Esophagus (tissue), 2 donors: Measurements from ENCODE around the gene AMBRA1. TPM values are rescaled to one million over a fixed set of nuclear protein-coding genes. Genes with fewer than 3 reads are reported as not detected.

Experiments
- H3K27ac ChIP-seq, 2 donors: one replicate each; pipeline ENCODE4 v1.5.1; 2013; ENCODE audit warnings: low read depth in 2 of 2, mild to moderate bottlenecking in 2 of 2, inconsistent platforms in 1 of 2, low read length in 1 of 2, moderate library complexity in 1 of 2
- H3K27me3 ChIP-seq, 2 donors: one replicate each; pipeline ENCODE4 v1.6.1; 2013; ENCODE audit warnings: low read length in 2 of 2, control low read depth in 1 of 2, mild to moderate bottlenecking in 1 of 2; ENCODE audit not compliant: insufficient read depth in 2 of 2, control insufficient read depth in 1 of 2
- H3K36me3 ChIP-seq, 2 donors: one replicate each; pipeline ENCODE4 v1.6.1; 2013; ENCODE audit warnings: low read length in 1 of 2; ENCODE audit not compliant: control insufficient read depth in 2 of 2, insufficient read depth in 2 of 2
- H3K4me1 ChIP-seq, 2 donors: one replicate each; pipeline ENCODE4 v1.6.1; 2013; ENCODE audit warnings: low read length in 1 of 2; ENCODE audit not compliant: control insufficient read depth in 2 of 2, insufficient read depth in 2 of 2
- H3K4me3 ChIP-seq, 2 donors: one replicate each; pipeline ENCODE4 v1.5.1; 2013; ENCODE audit warnings: low read length in 2 of 2, mild to moderate bottlenecking in 2 of 2, low read depth in 1 of 2, moderate library complexity in 1 of 2
- H3K9me3 ChIP-seq, 2 donors: one replicate each; pipeline ENCODE4 v1.6.1; 2013; ENCODE audit warnings: mild to moderate bottlenecking in 2 of 2, low read depth in 1 of 2, low read length in 1 of 2, moderate library complexity in 1 of 2; ENCODE audit not compliant: control insufficient read depth in 2 of 2, insufficient read depth in 1 of 2
- WGBS, 2 donors: extraction: QIAGEN DNeasy Blood & Tissue Kit; methylation state at CpG; one replicate each; pipeline ENCODE4 v1.1.7; 2013; 5-methylcytosine and 5-hydroxymethylcytosine counted together
- polyA plus RNA-seq, 2 donors: library from polyadenylated mRNA; stranded (reverse); fragments of 200-250 nt; gene quantifications; one replicate each; pipeline ENCODE4 v1.2.3, GENCODE V29; 2013
- donor health status: healthy with polysubstance abuse.
- donor health status: Bipolar disorder and iron deficiency.

The AMBRA1 gene
- polyA plus RNA-seq, 2 donors: 9.0 to 11.2 TPM

DNA sequence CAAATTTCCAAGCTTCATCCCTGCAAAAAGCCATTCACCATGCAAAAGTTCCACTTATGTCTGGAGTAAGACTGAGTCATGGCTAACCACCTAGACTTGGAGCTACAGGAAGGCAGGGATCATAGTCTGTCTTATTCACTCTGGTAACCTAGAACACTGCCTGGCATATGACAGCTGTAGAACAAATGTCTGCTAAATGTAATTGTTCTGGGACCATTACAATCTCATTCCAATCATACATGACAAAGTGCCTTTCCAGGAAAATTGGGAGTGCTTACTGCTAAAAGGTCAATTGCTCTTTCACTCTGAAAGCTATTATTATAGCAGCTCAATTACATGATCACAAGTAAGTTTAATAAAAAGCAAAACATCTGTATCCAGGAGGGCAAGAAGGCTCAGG, 103.2 kb downstream of the AMBRA1 start:
- Histone ChIP-seq H3K9me3 (no peaks in the 10 kb centered on the region), H3K27me3 (no peaks in the 10 kb centered on the region), H3K4me3 (no peak overlapping the region), H3K36me3 (peaks cover 0 to 11% of the 10 kb centered on the region in 2 donors), H3K27ac (no peak overlapping the region), H3K4me1 (no peaks in the 10 kb centered on the region)

DNA sequence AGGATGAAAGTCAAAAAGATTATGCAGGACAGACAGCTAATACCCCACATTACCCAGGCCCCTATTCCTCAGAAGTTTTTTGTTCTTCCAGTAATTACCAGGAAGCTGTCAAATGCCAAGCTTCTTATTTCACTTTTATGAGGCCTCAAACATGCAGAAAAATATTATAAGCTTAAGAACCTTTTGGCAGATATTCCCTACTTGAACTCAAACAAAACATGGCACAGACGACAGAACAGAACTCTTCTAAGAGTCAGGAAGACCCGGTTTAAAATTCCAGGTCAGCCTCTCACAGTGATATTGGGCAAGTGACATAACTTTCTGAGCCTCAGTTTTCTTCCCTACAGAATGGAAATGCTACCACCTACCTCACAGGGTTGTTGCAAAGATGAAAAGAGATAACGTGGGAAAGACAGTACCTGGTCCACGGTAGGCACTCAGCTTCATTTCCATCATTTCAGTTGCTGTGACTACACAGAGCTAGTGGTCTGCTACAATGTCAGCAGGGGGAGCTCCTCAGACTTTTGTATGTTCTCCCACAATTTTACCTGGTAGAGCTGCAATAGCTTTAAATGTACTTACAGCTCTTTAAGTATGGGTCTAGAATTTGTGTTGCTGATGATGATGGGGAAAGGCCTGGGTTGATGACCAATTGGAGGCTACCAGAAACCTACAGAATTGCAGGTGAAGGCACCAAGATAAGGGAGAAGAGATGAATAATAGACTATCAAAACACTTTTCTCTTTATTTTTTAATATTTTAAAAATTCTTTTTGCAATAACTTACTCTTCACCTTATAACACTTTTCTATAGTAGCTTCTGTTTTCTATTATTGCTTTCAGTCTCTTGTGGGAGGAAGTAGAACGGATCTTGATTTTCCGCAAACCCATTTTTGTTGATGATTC, 103.9 kb downstream of the AMBRA1 start:
- Histone ChIP-seq H3K27me3 (no peaks in the 10 kb centered on the region), H3K4me3 (no peak overlapping the region), H3K4me1 (no peaks in the 10 kb centered on the region), H3K27ac (no peak overlapping the region), H3K9me3 (no peaks in the 10 kb centered on the region), H3K36me3 (peaks cover 0 to 11% of the 10 kb centered on the region in 2 donors)
- WGBS, 2 donors: 65 to 70% methylated on average over 6 of the region's 6 CpGs

DNA sequence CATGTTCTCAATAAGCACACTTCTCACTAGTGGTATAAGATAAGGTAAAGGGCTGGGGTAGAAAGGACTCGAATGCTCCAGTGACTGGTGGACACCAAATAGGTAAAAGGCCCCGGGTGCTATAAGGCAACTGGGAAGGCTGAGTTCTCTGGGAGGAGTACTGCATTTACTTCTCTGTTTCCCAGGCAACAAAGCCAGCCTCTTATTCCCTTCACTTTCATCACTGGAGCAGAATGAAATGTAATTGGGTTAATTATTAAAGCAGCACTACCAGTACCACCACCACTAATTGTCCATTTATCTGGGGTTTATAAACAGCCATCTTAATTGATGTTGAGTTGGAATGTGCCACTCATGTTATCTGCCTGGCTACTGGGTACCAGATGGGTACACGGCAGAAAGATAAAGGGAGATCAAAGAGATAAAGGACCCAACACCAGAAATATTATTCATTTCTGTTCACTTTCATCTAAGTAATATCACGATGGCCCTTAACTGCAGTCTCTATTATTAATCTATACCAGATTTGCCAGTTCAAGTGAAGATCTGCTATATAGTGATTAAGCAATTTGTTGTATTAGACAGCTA, 107.9 kb downstream of the AMBRA1 start:
- Histone ChIP-seq H3K27ac (no peak overlapping the region), H3K4me3 (no peak overlapping the region), H3K9me3 (no peaks in the 10 kb centered on the region), H3K4me1 (no peaks in the 10 kb centered on the region), H3K27me3 (no peaks in the 10 kb centered on the region), H3K36me3 (peaks cover 0 to 2% of the 10 kb centered on the region in 2 donors)
- 71 to 82% methylated on average over 4 of the region's 4 CpGs for WGBS, 2 donors

GRCh38 chr11:46484101-46484500, 109.7 kb downstream of the AMBRA1 start:
- Histone ChIP-seq H3K27me3 (no peaks in the 10 kb centered on the region), H3K9me3 (no peaks in the 10 kb centered on the region), H3K4me3 (no peak overlapping the region), H3K4me1 (no peaks in the 10 kb centered on the region), H3K36me3 (peaks cover 0 to 2% of the 10 kb centered on the region in 2 donors), H3K27ac (no peak overlapping the region)

DNA sequence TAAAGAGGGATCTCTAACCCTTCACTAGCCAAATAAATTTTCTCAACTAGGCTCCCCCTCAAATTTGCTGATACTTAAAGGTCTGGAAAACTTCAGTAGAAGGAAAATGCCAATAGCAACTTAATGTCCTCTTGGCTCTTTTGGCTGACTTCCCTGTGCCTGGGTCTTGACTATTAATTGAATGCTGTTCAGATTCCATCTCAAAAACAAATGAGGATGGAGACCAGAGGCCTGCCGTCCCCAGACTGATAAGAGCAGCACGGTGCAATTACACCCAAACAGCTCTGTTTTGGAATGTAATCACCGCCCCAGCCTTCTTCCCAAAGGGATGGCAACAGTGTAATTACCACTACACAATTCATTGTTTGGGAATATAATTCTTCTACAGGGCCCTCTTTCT, 112.9 kb downstream of the AMBRA1 start:
- no peaks in the 10 kb centered on the region for H3K27me3 ChIP-seq
- no peak overlapping the region for H3K27ac ChIP-seq
- H3K4me1 ChIP-seq: no peaks in the 10 kb centered on the region
- peaks cover 0 to 2% of the 10 kb centered on the region in 2 donors for H3K36me3 ChIP-seq
- H3K9me3 ChIP-seq: no peaks in the 10 kb centered on the region
- no peak overlapping the region for H3K4me3 ChIP-seq
- WGBS, 2 donors: 76 to 78% methylated on average over 3 of the region's 3 CpGs

DNA sequence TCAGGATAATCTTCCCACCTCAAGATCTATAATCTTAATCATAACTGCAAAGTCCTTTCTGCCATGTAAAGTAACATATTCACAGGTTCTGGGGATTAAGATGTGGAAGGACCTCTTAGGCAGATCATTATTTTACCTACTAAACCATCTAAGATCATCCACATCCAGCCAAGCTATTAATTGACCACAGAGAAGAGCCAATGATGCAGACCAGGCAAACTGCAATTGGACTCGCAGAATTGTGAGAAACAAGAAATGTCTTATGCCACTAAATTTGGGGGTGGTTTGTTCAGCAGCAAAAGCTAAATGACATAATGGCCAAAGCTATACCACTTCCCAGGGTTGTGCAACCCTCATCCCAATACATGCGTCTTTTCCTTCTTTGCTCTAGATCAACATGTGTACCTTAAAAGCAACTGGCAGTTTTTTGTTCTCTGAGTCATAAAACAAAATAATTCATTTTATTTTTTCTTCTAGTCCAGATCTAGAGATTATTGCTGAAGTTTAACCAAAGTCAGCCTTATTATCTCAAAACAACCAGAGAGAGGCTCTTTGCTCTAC, 113.6 kb downstream of the AMBRA1 start:
- Histone ChIP-seq H3K9me3 (no peaks in the 10 kb centered on the region), H3K27me3 (no peaks in the 10 kb centered on the region), H3K36me3 (peaks cover 0 to 2% of the 10 kb centered on the region in 2 donors), H3K27ac (no peak overlapping the region), H3K4me1 (no peaks in the 10 kb centered on the region), H3K4me3 (no peak overlapping the region)
- WGBS, 2 donors: 96 to 97% methylated on average over 2 of the region's 2 CpGs

- H3K9me3 ChIP-seq: no peaks in the 10 kb centered on the region
- WGBS, 2 donors: 99% methylated on average over 7 of the region's 7 CpGs
- H3K27me3 ChIP-seq: no peaks in the 10 kb centered on the region
- no peaks in the 10 kb centered on the region for H3K4me1 ChIP-seq
- H3K36me3 ChIP-seq: peaks cover 0 to 2% of the 10 kb centered on the region in 2 donors
- no peak overlapping the region for H3K27ac ChIP-seq
- H3K4me3 ChIP-seq: no peak overlapping the region
Measured at GRCh38 chr11:46479601-46480000, 114.2 kb downstream of the AMBRA1 start.

DNA sequence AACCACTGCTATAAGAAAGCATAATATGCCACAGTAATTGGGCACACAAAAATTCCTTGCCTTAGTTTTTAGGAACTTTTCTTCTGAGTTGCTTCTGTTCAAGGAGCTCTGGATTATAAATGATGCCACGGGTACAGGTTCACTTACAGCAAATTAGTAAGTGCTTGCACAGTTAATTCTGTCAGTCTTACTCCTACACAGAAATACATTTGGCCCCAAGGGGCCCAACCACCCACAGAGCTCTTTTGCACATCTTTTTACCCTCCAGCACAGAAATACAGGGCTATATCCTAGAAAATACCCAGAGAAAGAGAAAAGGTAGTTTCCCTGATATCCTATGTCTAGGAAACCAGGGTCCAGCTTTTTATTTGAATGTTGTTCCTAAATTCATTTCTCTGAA, 115.6 kb downstream of the AMBRA1 start:
- H3K27ac ChIP-seq: no peak overlapping the region
- WGBS, 2 donors: 75 to 76% methylated on average over 1 of the region's 1 CpG
- no peaks in the 10 kb centered on the region for H3K9me3 ChIP-seq
- no peaks in the 10 kb centered on the region for H3K4me1 ChIP-seq
- H3K4me3 ChIP-seq: no peak overlapping the region
- H3K36me3 ChIP-seq: peaks cover 0 to under 1% of the 10 kb centered on the region in 2 donors
- H3K27me3 ChIP-seq: no peaks in the 10 kb centered on the region

DNA sequence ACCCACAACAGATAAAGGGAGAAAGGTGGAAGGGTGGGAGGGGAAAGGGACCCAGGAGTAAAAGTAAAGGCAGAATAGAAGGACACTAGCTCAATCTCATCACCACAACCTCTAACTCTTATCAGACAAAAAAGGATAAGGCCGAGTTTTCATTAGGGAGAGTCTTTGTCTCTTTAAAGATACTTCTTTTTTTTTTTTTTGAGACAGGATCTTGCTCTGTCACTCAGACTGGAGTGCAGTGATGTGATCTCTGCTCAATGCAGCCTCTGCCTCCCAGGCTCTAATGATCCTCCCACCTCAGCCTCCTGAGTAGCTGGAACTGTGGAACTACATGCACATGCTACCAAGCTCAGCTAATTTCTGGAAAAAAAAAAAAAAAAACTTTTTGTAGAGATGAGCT, 116.7 kb downstream of the AMBRA1 start:
- 83 to 90% methylated on average over 1 of the region's 1 CpG for WGBS, 2 donors
- H3K9me3 ChIP-seq: no peaks in the 10 kb centered on the region
- H3K36me3 ChIP-seq: no peaks in the 10 kb centered on the region
- no peaks in the 10 kb centered on the region for H3K27me3 ChIP-seq
- no peak overlapping the region for H3K4me3 ChIP-seq
- no peaks in the 10 kb centered on the region for H3K4me1 ChIP-seq
- no peak overlapping the region for H3K27ac ChIP-seq
